Measurements from ENCODE around the gene SNRNP40.
"Not testable (repeated sequence)": the region's sequence is repeated elsewhere in the genome, so short reads cannot be mapped to it uniquely, and the experiment has no call there.

Gene SNRNP40

GRCh38 chr1:31282426-31282825, 14.2 kb downstream of the SNRNP40 start:
- not testable (repeated sequence) for DNase-seq (ENCODE audit: low spot score)

- no peak for DNase-seq (ENCODE audit: low spot score)
These were observed 23.0 kb downstream of the SNRNP40 start for GRCh38 chr1:31273619-31274018.

- no peak for DNase-seq (ENCODE audit: low spot score)
These were observed 24.2 kb downstream of the SNRNP40 start for GRCh38 chr1:31272369-31272768.

- DNase-seq (ENCODE audit: low spot score) = peak; percentile 41
These were observed 30.0 kb downstream of the SNRNP40 start for GRCh38 chr1:31266547-31266946.

GRCh38 chr1:31264790-31265386, 31.7 kb downstream of the SNRNP40 start:
- peak; percentile 93 for DNase-seq (ENCODE audit: low spot score)

GRCh38 chr1:31263408-31263807, 33.2 kb downstream of the SNRNP40 start:
- DNase-seq (ENCODE audit: low spot score) = no peak

- DNase-seq (ENCODE audit: low spot score) = not testable (repeated sequence)
These were observed 34.2 kb downstream of the SNRNP40 start for GRCh38 chr1:31262393-31262792.

- DNase-seq (ENCODE audit: low spot score) = no peak
These were observed 34.7 kb downstream of the SNRNP40 start for GRCh38 chr1:31261916-31262315.

GRCh38 chr1:31259746-31260145, 36.8 kb downstream of the SNRNP40 start:
- DNase-seq (ENCODE audit: low spot score) = peak; percentile 93

GRCh38 chr1:31258581-31258980, 38.0 kb downstream of the SNRNP40 start:
- DNase-seq (ENCODE audit: low spot score) = no peak

GRCh38 chr1:31257213-31257612, 39.4 kb downstream of the SNRNP40 start:
- no peak for DNase-seq (ENCODE audit: low spot score)

GRCh38 chr1:31249854-31250253, 46.7 kb downstream of the SNRNP40 start:
- peak; percentile 89 for DNase-seq (ENCODE audit: low spot score)

- DNase-seq (ENCODE audit: low spot score) = no peak
These were observed 48.3 kb downstream of the SNRNP40 start for GRCh38 chr1:31248276-31248675.

GRCh38 chr1:31244326-31244725, 52.3 kb downstream of the SNRNP40 start:
- no peak for DNase-seq (ENCODE audit: low spot score)

- DNase-seq (ENCODE audit: low spot score) = no peak
These were observed 52.9 kb downstream of the SNRNP40 start for GRCh38 chr1:31243501-31244286.

- no peak for DNase-seq (ENCODE audit: low spot score)
These were observed 55.3 kb downstream of the SNRNP40 start for GRCh38 chr1:31241321-31241720.

- no peak for DNase-seq (ENCODE audit: low spot score)
These were observed 56.8 kb downstream of the SNRNP40 start, which contains the start of gene NKAIN1 for GRCh38 chr1:31239653-31240241. TSS of gene NKAIN1 (minus strand) at chr1:31239887. CDS start at chr1:31239547, 340 bp downstream.

- DNase-seq (ENCODE audit: low spot score) = peak; percentile 57
These were observed 57.5 kb downstream of the SNRNP40 start for GRCh38 chr1:31238986-31239613.

GRCh38 chr1:31238612-31238985, 58.0 kb downstream of the SNRNP40 start:
- no peak for DNase-seq (ENCODE audit: low spot score)

- DNase-seq (ENCODE audit: low spot score) = no peak
These were observed 61.7 kb downstream of the SNRNP40 start for GRCh38 chr1:31234870-31235269.

- DNase-seq (ENCODE audit: low spot score) = no peak
These were observed 62.4 kb downstream of the SNRNP40 start for GRCh38 chr1:31234123-31234708.

- DNase-seq (ENCODE audit: low spot score) = no peak
These were observed 63.9 kb downstream of the SNRNP40 start for GRCh38 chr1:31232689-31233088.

Measured in cerebellar cortex (tissue), 1 donor.